GM23338 (cell line): ENCODE measurements around the gene HERC2. TPM values are rescaled to one million over a fixed set of nuclear protein-coding genes. Genes with fewer than 3 reads are reported as not detected.

Experiments
- ATAC-seq: fragments of 200-7000 bp; cut with Tn5 transposase; 3 replicates; pipeline ENCODE4 v1.9.1; 2020
- DNase-seq: peaks from one replicate; pipeline ENCODE4 v3.0.0-alpha.2; 2015; ENCODE audit warnings: low spot score
- H2AFZ ChIP-seq: fragments of 200-600 bp; sonication (generic); 2 replicates; pipeline ENCODE4 v1.8.0; 2016; ENCODE audit warnings: antibody characterized with exemption, mild to moderate bottlenecking, moderate library complexity
- H3F3A ChIP-seq: fragments of 200-600 bp; sonication (generic); replicated peaks from 2 replicates; pipeline ENCODE4 v1.8.0; 2017; ENCODE audit warnings: antibody characterized with exemption, mixed run types, low read depth
- H3K27ac ChIP-seq: fragments of 200-600 bp; sonication (generic); 2 replicates; pipeline ENCODE4 v1.6.1; 2016; ENCODE audit warnings: low read depth
- H3K27me3 ChIP-seq: fragments of 200-600 bp; sonication (generic); 2 replicates; pipeline ENCODE4 v1.8.0; 2016; ENCODE audit warnings: mild to moderate bottlenecking, mixed run types, moderate library complexity; ENCODE audit not compliant: insufficient read depth
- H3K36me3 ChIP-seq: fragments of 200-600 bp; sonication (generic); 2 replicates; pipeline ENCODE4 v1.8.0; 2016; ENCODE audit warnings: mild to moderate bottlenecking; ENCODE audit not compliant: insufficient read depth
- H3K4me1 ChIP-seq: fragments of 200-600 bp; sonication (generic); 2 replicates; pipeline ENCODE4 v1.8.0; 2016; ENCODE audit warnings: mild to moderate bottlenecking, moderate library complexity; ENCODE audit not compliant: insufficient read depth
- H3K4me2 ChIP-seq: fragments of 200-600 bp; sonication (generic); 2 replicates; pipeline ENCODE4 v1.7.1; 2017; ENCODE audit warnings: mixed run types
- H3K4me3 ChIP-seq: fragments of 200-600 bp; sonication (generic); 2 replicates; pipeline ENCODE4 v1.6.1; 2016; ENCODE audit warnings: mixed run types
- H3K79me2 ChIP-seq: fragments of 200-600 bp; sonication (generic); replicated peaks from 2 replicates; pipeline ENCODE4 v1.8.0; 2017; ENCODE audit warnings: mild to moderate bottlenecking; ENCODE audit not compliant: insufficient read depth
- H3K9me2 ChIP-seq: fragments of 200-600 bp; sonication (generic); 2 replicates; pipeline ENCODE4 v1.8.0; 2017; ENCODE audit not compliant: insufficient read depth
- H4K20me1 ChIP-seq: fragments of 200-600 bp; sonication (generic); replicated peaks from 2 replicates; pipeline ENCODE4 v1.8.0; 2017; ENCODE audit warnings: mild to moderate bottlenecking; ENCODE audit not compliant: insufficient read depth
- H3K27ac Mint-ChIP-seq: 2 replicates; pipeline ENCODE4 v1.8.0; 2020; ENCODE audit warnings: inconsistent platforms, mild to moderate bottlenecking, moderate library complexity, mixed read lengths
- H3K27me3 Mint-ChIP-seq: 3 replicates; pipeline ENCODE4 v1.8.0; 2022; ENCODE audit warnings: low read depth, mild to moderate bottlenecking, moderate library complexity, mixed read lengths, inconsistent platforms; ENCODE audit not compliant: insufficient read depth, poor library complexity
- H3K36me3 Mint-ChIP-seq: 3 replicates; pipeline ENCODE4 v1.8.0; 2021; ENCODE audit warnings: low read depth, mild to moderate bottlenecking, inconsistent platforms, moderate library complexity, mixed read lengths
- H3K4me1 Mint-ChIP-seq: 3 replicates; pipeline ENCODE4 v1.8.0; 2020; ENCODE audit warnings: mild to moderate bottlenecking, inconsistent platforms, mixed read lengths
- H3K4me3 Mint-ChIP-seq: 3 replicates; pipeline ENCODE4 v1.8.0; 2021; ENCODE audit warnings: moderate library complexity, mild to moderate bottlenecking, inconsistent platforms, mixed read lengths
- H3K9me3 Mint-ChIP-seq: 3 replicates; pipeline ENCODE4 v1.8.0; 2020; ENCODE audit warnings: moderate library complexity, mild to moderate bottlenecking, inconsistent platforms, mixed read lengths
- CREB1 ChIP-seq: fragments of 250-450 bp; sonication (Bioruptor Pico); IDR thresholded peaks from 2 replicates; pipeline ENCODE4 v1.5.0; 2020; ENCODE audit warnings: low read depth, mild to moderate bottlenecking, moderate library complexity
- EZH2 ChIP-seq: fragments of 200-600 bp; sonication (generic); IDR thresholded peaks from one replicate; pipeline ENCODE4 v1.8.0; 2017; ENCODE audit warnings: antibody characterized with exemption, mild to moderate bottlenecking, low read depth; ENCODE audit not compliant: unreplicated experiment
- EZH2phosphoT487 ChIP-seq: fragments of 200-600 bp; sonication (generic); IDR thresholded peaks from one replicate; pipeline ENCODE4 v1.8.1; 2018; ENCODE audit warnings: antibody characterized with exemption; ENCODE audit not compliant: unreplicated experiment
- JUNB ChIP-seq: IDR thresholded peaks from one replicate; pipeline ENCODE4 v1.6.1; 2016; ENCODE audit warnings: antibody characterized with exemption; ENCODE audit not compliant: unreplicated experiment
- NANOG ChIP-seq: IDR thresholded peaks from 2 replicates; pipeline ENCODE4 v1.6.1; 2016; ENCODE audit warnings: antibody characterized with exemption, borderline replicate concordance
- POLR2AphosphoS5 ChIP-seq: IDR thresholded peaks from 2 replicates; pipeline ENCODE4 v1.6.1; 2016; ENCODE audit warnings: antibody characterized with exemption, low read depth
- STAT1 ChIP-seq: IDR thresholded peaks from one replicate; pipeline ENCODE4 v1.6.1; 2016; ENCODE audit warnings: antibody characterized with exemption; ENCODE audit not compliant: unreplicated experiment
- ZNF114 ChIP-seq: fragments of 250-450 bp; sonication (Bioruptor Pico); IDR thresholded peaks from 2 replicates; pipeline ENCODE4 v1.5.0; 2020; ENCODE audit warnings: mild to moderate bottlenecking, moderate library complexity
- ZNF331 ChIP-seq: fragments of 250-450 bp; sonication (Bioruptor Pico); IDR thresholded peaks from 2 replicates; pipeline ENCODE4 v1.5.0; 2020; ENCODE audit warnings: low read depth, mild to moderate bottlenecking, moderate library complexity
- polyA plus RNA-seq: library from polyadenylated mRNA; unstranded; fragments of >200 nt; fragmentation: Nextera tagmentation; extraction: Ambion mirVana; gene quantifications from 2 replicates; pipeline ENCODE4 v1.2.1, GENCODE V29; 2016
- total RNA-seq: library from RNA; depleted of rRNA; stranded (reverse); fragments of >200 nt; shearing (Covaris generic); gene quantifications from 2 replicates; pipeline ENCODE4 v1.2.3, GENCODE V29; 2014
- TF ChIP-seq, protein P1 (sequence below): IDR thresholded peaks from 2 replicates; pipeline ENCODE4 v1.6.1; 2016; ENCODE audit warnings: antibody characterized with exemption
- TF ChIP-seq, protein P2 (sequence below): fragments of 250-450 bp; sonication (Bioruptor Pico); IDR thresholded peaks from 2 replicates; pipeline ENCODE4 v1.5.0; 2020; ENCODE audit warnings: mild to moderate bottlenecking, moderate library complexity
- TF ChIP-seq, protein P3 (sequence below), 2 experiments: fragments of 200-600 bp in 1 of 2; sonication (generic) in 1 of 2; conservative IDR thresholded peaks; 2 replicates each; pipeline versions ENCODE4 v1.5.1 to v1.6.1; 2016 to 2017; ENCODE audit warnings: antibody characterized with exemption in 2 of 2, low read depth in 2 of 2, mild to moderate bottlenecking in 2 of 2, moderate library complexity in 1 of 2
- TF ChIP-seq, protein P4 (sequence below): IDR thresholded peaks from one replicate; pipeline ENCODE4 v1.6.1; 2018; ENCODE audit warnings: antibody characterized with exemption; ENCODE audit not compliant: unreplicated experiment

Gene HERC2
- total and polyA plus RNA-seq, 2 experiments from 2014 or later = 71.3 to 80.7 TPM

DNA sequence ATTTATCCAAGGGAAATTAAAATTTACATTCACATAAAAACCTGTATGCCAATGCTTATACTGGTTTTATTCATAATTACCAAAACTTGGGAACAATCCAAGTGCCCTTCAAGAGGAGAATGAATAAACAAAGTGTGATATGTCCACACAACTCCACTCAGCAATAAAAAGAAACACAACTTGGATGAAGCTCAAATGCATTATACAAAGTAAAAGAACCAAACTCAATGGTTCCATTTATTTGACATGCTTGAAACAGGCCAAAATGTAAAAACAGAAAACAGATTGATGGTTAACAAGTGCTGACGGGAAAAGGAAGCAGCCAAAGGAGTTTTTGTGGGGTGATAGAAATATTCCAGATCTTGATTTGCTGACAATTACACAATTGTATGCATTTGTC, 246.4 kb downstream of the HERC2 start:
- ATAC-seq (no peak), DNase-seq (no peak)
- peaks cover 24% of the 10 kb centered on the region; the same call in 2 of the 3 replicates for H3K9me3 Mint-ChIP-seq
- Histone ChIP-seq H3K27ac (no peak overlapping the region), H4K20me1 (no peaks in the 10 kb centered on the region), H3K9me2 (no peaks in the 10 kb centered on the region), H3K27me3 (no peaks in the 10 kb centered on the region), H2AFZ (no peak overlapping the region), H3K4me3 (no peak overlapping the region), H3K79me2 (no peaks in the 10 kb centered on the region), H3K4me2 (no peak overlapping the region), H3F3A (no peaks in the 10 kb centered on the region), H3K36me3 (no peaks in the 10 kb centered on the region), H3K4me1 (0 out of 2 replicates have a peak, but pooled peaks cover 5% of the 10 kb centered on the region)
- peaks cover 3% of the 10 kb centered on the region; the same call in 2 of the 3 replicates for H3K36me3 Mint-ChIP-seq
- peaks cover 6% of the 10 kb centered on the region; the same call in 2 of the 3 replicates for H3K4me1 Mint-ChIP-seq
- no peak overlapping the region for H3K4me3 Mint-ChIP-seq
- peaks cover 3% of the 10 kb centered on the region for H3K27me3 Mint-ChIP-seq
- no peak overlapping the region for H3K27ac Mint-ChIP-seq
- no peak for TF ChIP-seq JUNB
- TF ChIP-seq, protein P1, sequence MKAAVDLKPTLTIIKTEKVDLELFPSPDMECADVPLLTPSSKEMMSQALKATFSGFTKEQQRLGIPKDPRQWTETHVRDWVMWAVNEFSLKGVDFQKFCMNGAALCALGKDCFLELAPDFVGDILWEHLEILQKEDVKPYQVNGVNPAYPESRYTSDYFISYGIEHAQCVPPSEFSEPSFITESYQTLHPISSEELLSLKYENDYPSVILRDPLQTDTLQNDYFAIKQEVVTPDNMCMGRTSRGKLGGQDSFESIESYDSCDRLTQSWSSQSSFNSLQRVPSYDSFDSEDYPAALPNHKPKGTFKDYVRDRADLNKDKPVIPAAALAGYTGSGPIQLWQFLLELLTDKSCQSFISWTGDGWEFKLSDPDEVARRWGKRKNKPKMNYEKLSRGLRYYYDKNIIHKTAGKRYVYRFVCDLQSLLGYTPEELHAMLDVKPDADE = no peak
- no peak for TF ChIP-seq POLR2AphosphoS5
- no peak for TF ChIP-seq ZNF114 (CRISPR knock-in tag)
- no peak for TF ChIP-seq NANOG
- TF ChIP-seq, protein P2, sequence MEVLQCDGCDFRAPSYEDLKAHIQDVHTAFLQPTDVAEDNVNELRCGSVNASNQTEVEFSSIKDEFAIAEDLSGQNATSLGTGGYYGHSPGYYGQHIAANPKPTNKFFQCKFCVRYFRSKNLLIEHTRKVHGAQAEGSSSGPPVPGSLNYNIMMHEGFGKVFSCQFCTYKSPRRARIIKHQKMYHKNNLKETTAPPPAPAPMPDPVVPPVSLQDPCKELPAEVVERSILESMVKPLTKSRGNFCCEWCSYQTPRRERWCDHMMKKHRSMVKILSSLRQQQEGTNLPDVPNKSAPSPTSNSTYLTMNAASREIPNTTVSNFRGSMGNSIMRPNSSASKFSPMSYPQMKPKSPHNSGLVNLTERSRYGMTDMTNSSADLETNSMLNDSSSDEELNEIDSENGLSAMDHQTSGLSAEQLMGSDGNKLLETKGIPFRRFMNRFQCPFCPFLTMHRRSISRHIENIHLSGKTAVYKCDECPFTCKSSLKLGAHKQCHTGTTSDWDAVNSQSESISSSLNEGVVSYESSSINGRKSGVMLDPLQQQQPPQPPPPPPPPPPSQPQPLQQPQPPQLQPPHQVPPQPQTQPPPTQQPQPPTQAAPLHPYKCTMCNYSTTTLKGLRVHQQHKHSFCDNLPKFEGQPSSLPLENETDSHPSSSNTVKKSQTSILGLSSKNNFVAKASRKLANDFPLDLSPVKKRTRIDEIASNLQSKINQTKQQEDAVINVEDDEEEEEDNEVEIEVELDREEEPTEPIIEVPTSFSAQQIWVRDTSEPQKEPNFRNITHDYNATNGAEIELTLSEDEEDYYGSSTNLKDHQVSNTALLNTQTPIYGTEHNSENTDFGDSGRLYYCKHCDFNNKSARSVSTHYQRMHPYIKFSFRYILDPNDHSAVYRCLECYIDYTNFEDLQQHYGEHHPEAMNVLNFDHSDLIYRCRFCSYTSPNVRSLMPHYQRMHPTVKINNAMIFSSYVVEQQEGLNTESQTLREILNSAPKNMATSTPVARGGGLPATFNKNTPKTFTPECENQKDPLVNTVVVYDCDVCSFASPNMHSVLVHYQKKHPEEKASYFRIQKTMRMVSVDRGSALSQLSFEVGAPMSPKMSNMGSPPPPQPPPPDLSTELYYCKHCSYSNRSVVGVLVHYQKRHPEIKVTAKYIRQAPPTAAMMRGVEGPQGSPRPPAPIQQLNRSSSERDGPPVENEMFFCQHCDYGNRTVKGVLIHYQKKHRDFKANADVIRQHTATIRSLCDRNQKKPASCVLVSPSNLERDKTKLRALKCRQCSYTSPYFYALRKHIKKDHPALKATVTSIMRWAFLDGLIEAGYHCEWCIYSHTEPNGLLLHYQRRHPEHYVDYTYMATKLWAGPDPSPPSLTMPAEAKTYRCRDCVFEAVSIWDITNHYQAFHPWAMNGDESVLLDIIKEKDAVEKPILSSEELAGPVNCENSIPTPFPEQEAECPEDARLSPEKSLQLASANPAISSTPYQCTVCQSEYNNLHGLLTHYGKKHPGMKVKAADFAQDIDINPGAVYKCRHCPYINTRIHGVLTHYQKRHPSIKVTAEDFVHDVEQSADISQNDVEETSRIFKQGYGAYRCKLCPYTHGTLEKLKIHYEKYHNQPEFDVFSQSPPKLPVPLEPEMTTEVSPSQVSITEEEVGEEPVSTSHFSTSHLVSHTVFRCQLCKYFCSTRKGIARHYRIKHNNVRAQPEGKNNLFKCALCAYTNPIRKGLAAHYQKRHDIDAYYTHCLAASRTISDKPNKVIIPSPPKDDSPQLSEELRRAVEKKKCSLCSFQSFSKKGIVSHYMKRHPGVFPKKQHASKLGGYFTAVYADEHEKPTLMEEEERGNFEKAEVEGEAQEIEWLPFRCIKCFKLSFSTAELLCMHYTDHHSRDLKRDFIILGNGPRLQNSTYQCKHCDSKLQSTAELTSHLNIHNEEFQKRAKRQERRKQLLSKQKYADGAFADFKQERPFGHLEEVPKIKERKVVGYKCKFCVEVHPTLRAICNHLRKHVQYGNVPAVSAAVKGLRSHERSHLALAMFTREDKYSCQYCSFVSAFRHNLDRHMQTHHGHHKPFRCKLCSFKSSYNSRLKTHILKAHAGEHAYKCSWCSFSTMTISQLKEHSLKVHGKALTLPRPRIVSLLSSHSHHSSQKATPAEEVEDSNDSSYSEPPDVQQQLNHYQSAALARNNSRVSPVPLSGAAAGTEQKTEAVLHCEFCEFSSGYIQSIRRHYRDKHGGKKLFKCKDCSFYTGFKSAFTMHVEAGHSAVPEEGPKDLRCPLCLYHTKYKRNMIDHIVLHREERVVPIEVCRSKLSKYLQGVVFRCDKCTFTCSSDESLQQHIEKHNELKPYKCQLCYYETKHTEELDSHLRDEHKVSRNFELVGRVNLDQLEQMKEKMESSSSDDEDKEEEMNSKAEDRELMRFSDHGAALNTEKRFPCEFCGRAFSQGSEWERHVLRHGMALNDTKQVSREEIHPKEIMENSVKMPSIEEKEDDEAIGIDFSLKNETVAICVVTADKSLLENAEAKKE (CRISPR knock-in tag) = no peak
- no peak for TF ChIP-seq CREB1
- TF ChIP-seq, protein P3, sequence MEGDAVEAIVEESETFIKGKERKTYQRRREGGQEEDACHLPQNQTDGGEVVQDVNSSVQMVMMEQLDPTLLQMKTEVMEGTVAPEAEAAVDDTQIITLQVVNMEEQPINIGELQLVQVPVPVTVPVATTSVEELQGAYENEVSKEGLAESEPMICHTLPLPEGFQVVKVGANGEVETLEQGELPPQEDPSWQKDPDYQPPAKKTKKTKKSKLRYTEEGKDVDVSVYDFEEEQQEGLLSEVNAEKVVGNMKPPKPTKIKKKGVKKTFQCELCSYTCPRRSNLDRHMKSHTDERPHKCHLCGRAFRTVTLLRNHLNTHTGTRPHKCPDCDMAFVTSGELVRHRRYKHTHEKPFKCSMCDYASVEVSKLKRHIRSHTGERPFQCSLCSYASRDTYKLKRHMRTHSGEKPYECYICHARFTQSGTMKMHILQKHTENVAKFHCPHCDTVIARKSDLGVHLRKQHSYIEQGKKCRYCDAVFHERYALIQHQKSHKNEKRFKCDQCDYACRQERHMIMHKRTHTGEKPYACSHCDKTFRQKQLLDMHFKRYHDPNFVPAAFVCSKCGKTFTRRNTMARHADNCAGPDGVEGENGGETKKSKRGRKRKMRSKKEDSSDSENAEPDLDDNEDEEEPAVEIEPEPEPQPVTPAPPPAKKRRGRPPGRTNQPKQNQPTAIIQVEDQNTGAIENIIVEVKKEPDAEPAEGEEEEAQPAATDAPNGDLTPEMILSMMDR (conservative IDR thresholded peaks at IDR 0.05; ENCODE audit: low read depth in 2 of 2) = no peak
- no peak for TF ChIP-seq EZH2
- no peak for TF ChIP-seq EZH2phosphoT487
- no peak for TF ChIP-seq STAT1
- TF ChIP-seq, protein P4, sequence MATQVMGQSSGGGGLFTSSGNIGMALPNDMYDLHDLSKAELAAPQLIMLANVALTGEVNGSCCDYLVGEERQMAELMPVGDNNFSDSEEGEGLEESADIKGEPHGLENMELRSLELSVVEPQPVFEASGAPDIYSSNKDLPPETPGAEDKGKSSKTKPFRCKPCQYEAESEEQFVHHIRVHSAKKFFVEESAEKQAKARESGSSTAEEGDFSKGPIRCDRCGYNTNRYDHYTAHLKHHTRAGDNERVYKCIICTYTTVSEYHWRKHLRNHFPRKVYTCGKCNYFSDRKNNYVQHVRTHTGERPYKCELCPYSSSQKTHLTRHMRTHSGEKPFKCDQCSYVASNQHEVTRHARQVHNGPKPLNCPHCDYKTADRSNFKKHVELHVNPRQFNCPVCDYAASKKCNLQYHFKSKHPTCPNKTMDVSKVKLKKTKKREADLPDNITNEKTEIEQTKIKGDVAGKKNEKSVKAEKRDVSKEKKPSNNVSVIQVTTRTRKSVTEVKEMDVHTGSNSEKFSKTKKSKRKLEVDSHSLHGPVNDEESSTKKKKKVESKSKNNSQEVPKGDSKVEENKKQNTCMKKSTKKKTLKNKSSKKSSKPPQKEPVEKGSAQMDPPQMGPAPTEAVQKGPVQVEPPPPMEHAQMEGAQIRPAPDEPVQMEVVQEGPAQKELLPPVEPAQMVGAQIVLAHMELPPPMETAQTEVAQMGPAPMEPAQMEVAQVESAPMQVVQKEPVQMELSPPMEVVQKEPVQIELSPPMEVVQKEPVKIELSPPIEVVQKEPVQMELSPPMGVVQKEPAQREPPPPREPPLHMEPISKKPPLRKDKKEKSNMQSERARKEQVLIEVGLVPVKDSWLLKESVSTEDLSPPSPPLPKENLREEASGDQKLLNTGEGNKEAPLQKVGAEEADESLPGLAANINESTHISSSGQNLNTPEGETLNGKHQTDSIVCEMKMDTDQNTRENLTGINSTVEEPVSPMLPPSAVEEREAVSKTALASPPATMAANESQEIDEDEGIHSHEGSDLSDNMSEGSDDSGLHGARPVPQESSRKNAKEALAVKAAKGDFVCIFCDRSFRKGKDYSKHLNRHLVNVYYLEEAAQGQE = no peak
- no peak for TF ChIP-seq ZNF331 (CRISPR knock-in tag)
